ENCODE data around the gene SDHC.
"Not testable (repeated sequence)": the region's sequence is repeated elsewhere in the genome, so short reads cannot be mapped to it uniquely, and the experiment has no call there.

Gene SDHC

GRCh38 chr1:161399257-161399998, 85.2 kb downstream of the SDHC start:
- H3K9me3 ChIP-seq (ENCODE audit: control insufficient read depth, low read length) = no peaks in the 10 kb centered on the region
- 1% methylated on average over 43 to 51 of the region's 53 CpGs for WGBS, 2 experiments (ENCODE audit: insufficient coverage in 2 of 2)
- H3K4me1 ChIP-seq (ENCODE audit: control insufficient read depth, insufficient read depth, low read length, poor library complexity, severe bottlenecking) = no peaks in the 10 kb centered on the region
- H3K4me3 ChIP-seq (ENCODE audit: extremely low read depth, insufficient read depth, low read length, poor library complexity, severe bottlenecking) = peak overlapping the region; percentile 75
- no peaks in the 10 kb centered on the region for H3K36me3 ChIP-seq (ENCODE audit: control insufficient read depth, insufficient read depth, low read length)
- peak overlapping the region; percentile 100 for H3K27ac ChIP-seq (ENCODE audit: low read depth, low read length, severe bottlenecking)

GRCh38 chr1:161402446-161402845, 88.3 kb downstream of the SDHC start:
- no peaks in the 10 kb centered on the region for H3K9me3 ChIP-seq (ENCODE audit: control insufficient read depth, low read length)
- no peaks in the 10 kb centered on the region for H3K36me3 ChIP-seq (ENCODE audit: control insufficient read depth, insufficient read depth, low read length)
- 92% methylated on average over 3 of the region's 3 CpGs for WGBS, 2 experiments (ENCODE audit: insufficient coverage in 2 of 2)
- H3K4me1 ChIP-seq (ENCODE audit: control insufficient read depth, insufficient read depth, low read length, poor library complexity, severe bottlenecking) = no peaks in the 10 kb centered on the region
- no peak overlapping the region for H3K27ac ChIP-seq (ENCODE audit: low read depth, low read length, severe bottlenecking)
- H3K4me3 ChIP-seq (ENCODE audit: extremely low read depth, insufficient read depth, low read length, poor library complexity, severe bottlenecking) = no peak overlapping the region

DNA sequence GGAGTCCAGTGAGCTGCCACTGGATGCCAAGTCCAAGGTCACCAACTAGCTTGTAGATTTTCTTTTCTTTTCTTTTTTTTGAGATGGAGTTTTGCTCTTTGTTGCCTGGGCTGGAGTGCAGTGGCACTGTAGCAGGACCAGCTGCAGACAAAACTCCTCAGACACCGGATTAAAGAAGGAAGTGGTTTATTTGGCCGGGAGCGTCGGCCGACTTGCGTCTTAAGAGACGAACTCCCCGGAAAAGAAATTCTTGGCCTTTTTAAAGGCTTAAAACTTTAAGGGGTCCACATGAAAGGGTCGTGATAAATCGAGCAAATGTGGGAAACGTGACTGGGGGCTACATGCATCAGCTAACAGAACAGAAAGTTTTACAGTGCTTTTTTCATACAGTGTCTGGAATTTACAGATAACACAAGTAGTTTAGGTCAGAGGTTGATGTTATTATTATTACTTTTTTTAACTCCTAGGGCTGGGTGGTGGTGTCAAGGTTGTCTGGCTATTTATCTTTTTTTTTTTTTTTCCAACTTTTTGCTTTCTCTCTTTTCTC, 89.9 kb downstream of the SDHC start:
- WGBS, 2 experiments (ENCODE audit: insufficient coverage in 2 of 2) = 94 to 95% methylated on average over 8 to 10 of the region's 11 CpGs

GRCh38 chr1:161406551-161406950, 92.4 kb downstream of the SDHC start:
- not testable (repeated sequence) for H3K4me1 ChIP-seq (ENCODE audit: control insufficient read depth, insufficient read depth, low read length, poor library complexity, severe bottlenecking); H3K9me3 ChIP-seq (ENCODE audit: control insufficient read depth, low read length); H3K4me3 ChIP-seq (ENCODE audit: extremely low read depth, insufficient read depth, low read length, poor library complexity, severe bottlenecking); H3K27ac ChIP-seq (ENCODE audit: low read depth, low read length, severe bottlenecking); H3K36me3 ChIP-seq (ENCODE audit: control insufficient read depth, insufficient read depth, low read length)
- WGBS, 2 experiments (ENCODE audit: insufficient coverage in 2 of 2) = 90 to 98% methylated on average over 9 to 13 of the region's 17 CpGs

More for the DNA sequence above, 89.9 kb downstream of the SDHC start:
- H3K4me1 ChIP-seq (ENCODE audit: control insufficient read depth, insufficient read depth, low read length, poor library complexity, severe bottlenecking) = no peaks in the 10 kb centered on the region
- no peak overlapping the region for H3K4me3 ChIP-seq (ENCODE audit: extremely low read depth, insufficient read depth, low read length, poor library complexity, severe bottlenecking)
- H3K27ac ChIP-seq (ENCODE audit: low read depth, low read length, severe bottlenecking) = no peak overlapping the region
- H3K9me3 ChIP-seq (ENCODE audit: control insufficient read depth, low read length) = no peaks in the 10 kb centered on the region
- H3K36me3 ChIP-seq (ENCODE audit: control insufficient read depth, insufficient read depth, low read length) = no peaks in the 10 kb centered on the region

GRCh38 chr1:161407451-161407985, 93.3 kb downstream of the SDHC start:
- Histone ChIP-seq H3K36me3 (ENCODE audit: control insufficient read depth, insufficient read depth, low read length) (no peaks in the 10 kb centered on the region), H3K9me3 (ENCODE audit: control insufficient read depth, low read length) (no peaks in the 10 kb centered on the region), H3K4me1 (ENCODE audit: control insufficient read depth, insufficient read depth, low read length, poor library complexity, severe bottlenecking) (no peaks in the 10 kb centered on the region), H3K27ac (ENCODE audit: low read depth, low read length, severe bottlenecking) (no peak overlapping the region), H3K4me3 (ENCODE audit: extremely low read depth, insufficient read depth, low read length, poor library complexity, severe bottlenecking) (no peak overlapping the region)
- WGBS, 2 experiments (ENCODE audit: insufficient coverage in 2 of 2) = 75 to 88% methylated on average over 6 of the region's 6 CpGs

GRCh38 chr1:161408429-161409052, 94.4 kb downstream of the SDHC start:
- Histone ChIP-seq H3K4me1 (ENCODE audit: control insufficient read depth, insufficient read depth, low read length, poor library complexity, severe bottlenecking) (peaks cover 4% of the 10 kb centered on the region), H3K9me3 (ENCODE audit: control insufficient read depth, low read length) (no peaks in the 10 kb centered on the region)
- 87 to 92% methylated on average over 3 of the region's 3 CpGs for WGBS, 2 experiments (ENCODE audit: insufficient coverage in 2 of 2)

DNA sequence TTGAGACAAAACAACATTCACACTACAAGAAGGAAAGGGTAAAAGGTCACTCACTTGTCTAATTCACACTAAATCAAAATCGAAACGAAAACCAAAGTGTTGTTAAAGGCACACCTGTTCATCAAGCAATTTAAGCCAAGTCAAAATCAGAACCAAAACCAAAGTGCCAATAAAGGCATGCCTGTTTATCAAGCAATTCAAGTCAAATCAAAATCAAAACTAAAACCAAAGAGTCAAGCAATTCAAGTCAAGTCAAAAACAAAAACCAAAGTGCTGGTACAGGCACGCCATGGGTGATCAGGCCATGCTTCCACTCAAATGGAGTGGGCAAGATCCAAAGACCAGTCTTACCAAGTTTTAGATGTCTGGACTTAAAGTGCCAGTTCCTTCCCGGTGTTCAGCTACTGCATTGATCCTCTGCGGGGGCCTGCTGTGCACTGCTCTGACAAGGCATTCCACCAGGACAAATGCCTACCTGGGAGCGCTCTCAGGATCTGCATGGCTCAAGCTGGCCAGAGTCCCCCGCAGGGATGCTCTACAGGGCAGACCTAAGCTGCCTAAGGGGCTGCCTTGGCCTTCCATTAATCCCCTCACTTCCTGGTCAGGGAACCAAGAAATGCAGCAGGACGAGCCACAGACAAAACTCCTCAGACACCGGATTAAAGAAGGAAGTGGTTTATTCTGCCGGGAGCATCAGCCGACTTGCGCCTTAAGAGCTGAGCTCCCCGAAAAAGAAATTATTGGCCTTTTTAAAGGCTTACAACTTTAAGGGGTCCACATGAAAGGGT, 95.9 kb downstream of the SDHC start:
- not testable (repeated sequence) for H3K4me1 ChIP-seq (ENCODE audit: control insufficient read depth, insufficient read depth, low read length, poor library complexity, severe bottlenecking); H3K36me3 ChIP-seq (ENCODE audit: control insufficient read depth, insufficient read depth, low read length); H3K4me3 ChIP-seq (ENCODE audit: extremely low read depth, insufficient read depth, low read length, poor library complexity, severe bottlenecking); H3K9me3 ChIP-seq (ENCODE audit: control insufficient read depth, low read length); H3K27ac ChIP-seq (ENCODE audit: low read depth, low read length, severe bottlenecking)
- 90 to 92% methylated on average over 10 to 13 of the region's 13 CpGs for WGBS, 2 experiments (ENCODE audit: insufficient coverage in 2 of 2)

More at GRCh38 chr1:161408429-161409052, 94.4 kb downstream of the SDHC start:
- no peak overlapping the region for H3K4me3 ChIP-seq (ENCODE audit: extremely low read depth, insufficient read depth, low read length, poor library complexity, severe bottlenecking)
- H3K27ac ChIP-seq (ENCODE audit: low read depth, low read length, severe bottlenecking) = no peak overlapping the region
- no peaks in the 10 kb centered on the region for H3K36me3 ChIP-seq (ENCODE audit: control insufficient read depth, insufficient read depth, low read length)

GRCh38 chr1:161410636-161410970, 96.4 kb downstream of the SDHC start:
- WGBS, 2 experiments (ENCODE audit: insufficient coverage in 2 of 2) = 94 to 97% methylated on average over 3 of the region's 4 CpGs
- not testable (repeated sequence) for H3K36me3 ChIP-seq (ENCODE audit: control insufficient read depth, insufficient read depth, low read length); H3K27ac ChIP-seq (ENCODE audit: low read depth, low read length, severe bottlenecking); H3K4me1 ChIP-seq (ENCODE audit: control insufficient read depth, insufficient read depth, low read length, poor library complexity, severe bottlenecking); H3K9me3 ChIP-seq (ENCODE audit: control insufficient read depth, low read length); H3K4me3 ChIP-seq (ENCODE audit: extremely low read depth, insufficient read depth, low read length, poor library complexity, severe bottlenecking)

Data from mesodermal cell (in vitro differentiated cells).